Measurements from ENCODE around the gene RBM47. TPM values are rescaled to one million over a fixed set of nuclear protein-coding genes. Genes with fewer than 3 reads are reported as not detected.

The RBM47 gene
- total RNA-seq, 2 donors from 2014 or later: 10.9 to 12.0 TPM

DNA sequence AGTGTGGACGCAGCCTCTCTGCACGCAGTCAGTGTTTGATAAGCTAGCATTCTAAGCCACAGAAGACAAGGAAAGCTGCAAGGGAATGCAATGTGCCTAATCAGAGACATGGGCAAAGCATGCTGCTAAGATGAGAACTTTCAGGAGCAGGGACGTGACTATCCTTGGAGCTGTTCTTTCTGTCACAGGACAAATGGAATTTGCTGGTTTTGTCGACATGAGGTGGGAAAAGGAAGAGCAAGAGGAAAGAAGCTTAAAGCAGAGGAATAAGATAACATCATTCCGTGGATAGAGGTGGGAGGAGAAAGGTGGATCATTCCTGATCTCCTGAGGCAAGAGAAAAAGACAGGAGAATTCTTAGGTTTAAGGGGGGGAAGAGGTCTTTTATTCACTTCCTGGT, 33.7 kb downstream of the RBM47 start:
- Mint-ChIP-seq H3K4me1 (ENCODE audit: low read depth) (no peaks in the 10 kb centered on the region), H3K36me3 (ENCODE audit: insufficient read depth in 2 of 2) (no peaks in the 10 kb centered on the region), H3K9me3 (no peaks in the 10 kb centered on the region), H3K27ac (no peak overlapping the region), H3K27me3 (ENCODE audit: low read depth) (peaks cover 10% of the 10 kb centered on the region), H3K4me3 (no peak overlapping the region)
- DNase-seq (no peak), ATAC-seq (replicated peaks in 1 of 2) (no peak)

DNA sequence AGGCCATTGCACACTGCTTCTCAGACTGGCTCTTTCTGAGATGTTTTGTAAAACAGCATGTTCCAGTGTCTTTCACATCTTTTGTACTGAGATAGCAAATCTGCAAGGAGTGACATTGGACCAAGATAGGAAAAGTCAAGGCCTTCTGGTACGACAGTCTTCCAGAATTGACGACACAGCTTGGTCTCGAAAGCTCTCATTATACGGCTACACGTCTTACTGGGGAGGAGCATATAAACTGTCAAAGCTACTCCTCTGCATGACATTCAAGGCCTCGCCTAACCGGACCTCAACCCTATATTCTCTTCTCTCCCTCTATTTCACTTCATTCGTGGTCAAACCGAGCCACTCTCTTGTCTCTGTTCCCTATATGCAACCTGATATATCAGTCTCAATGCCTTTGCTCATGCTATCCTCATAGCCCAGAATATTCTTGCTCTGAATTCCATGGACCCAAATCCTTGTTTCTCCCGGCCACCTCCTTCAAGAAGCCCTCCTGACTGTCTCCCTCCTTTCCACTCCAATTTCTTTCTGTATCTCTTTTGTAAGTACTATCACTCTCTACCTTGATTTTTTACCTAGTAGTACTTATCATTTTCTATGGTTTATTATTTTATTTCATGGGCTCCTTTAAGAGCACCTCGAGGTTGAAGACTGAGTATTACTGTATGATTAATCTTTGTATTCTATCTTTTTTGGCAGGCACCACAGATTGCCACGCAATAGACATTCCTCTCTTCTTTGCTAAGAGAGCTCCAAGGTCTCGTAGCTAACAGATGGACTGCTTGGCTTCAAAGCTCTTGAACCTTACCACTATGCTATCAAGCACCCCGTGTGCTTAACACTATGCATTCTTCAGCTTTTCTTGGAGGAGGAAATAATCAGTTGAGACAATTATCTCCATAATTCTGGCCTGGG, 35.1 kb downstream of the RBM47 start:
- ATAC-seq (replicated peaks in 1 of 2) (no peak), DNase-seq (no peak)
- no peaks in the 10 kb centered on the region for H3K4me1 Mint-ChIP-seq (ENCODE audit: low read depth)
- no peaks in the 10 kb centered on the region for H3K9me3 Mint-ChIP-seq
- H3K4me3 Mint-ChIP-seq: no peak overlapping the region
- H3K27ac Mint-ChIP-seq: no peak overlapping the region
- no peaks in the 10 kb centered on the region for H3K36me3 Mint-ChIP-seq (ENCODE audit: insufficient read depth in 2 of 2)
- peaks cover 10% of the 10 kb centered on the region for H3K27me3 Mint-ChIP-seq (ENCODE audit: low read depth)

DNA sequence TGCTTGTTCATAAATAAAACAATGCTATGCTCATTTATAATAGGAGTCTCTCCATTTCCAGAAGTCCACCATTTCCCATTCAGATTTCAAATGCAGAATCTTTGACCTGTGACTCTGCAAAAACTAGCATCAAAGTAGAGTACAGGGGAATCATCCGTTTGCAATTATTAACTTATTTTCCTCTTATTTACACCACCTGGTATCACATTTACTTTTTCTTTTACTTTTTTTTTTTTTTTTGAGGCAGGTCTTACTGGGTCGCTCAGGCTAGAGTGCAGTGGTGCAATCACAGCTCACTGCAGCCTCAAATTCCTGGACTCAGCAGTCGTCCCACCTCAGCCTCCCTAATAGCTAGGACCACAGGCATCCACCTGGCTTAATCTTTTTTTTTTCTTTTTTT, 37.6 kb downstream of the RBM47 start:
- DNase-seq (no peak), ATAC-seq (replicated peaks in 1 of 2) (no peak)
- Mint-ChIP-seq H3K4me1 (ENCODE audit: low read depth) (peaks cover 3% of the 10 kb centered on the region), H3K36me3 (ENCODE audit: insufficient read depth in 2 of 2) (peaks cover 0 to 3% of the 10 kb centered on the region in 2 donors), H3K4me3 (no peak overlapping the region), H3K27ac (no peak overlapping the region), H3K27me3 (ENCODE audit: low read depth) (peaks cover 10% of the 10 kb centered on the region), H3K9me3 (no peaks in the 10 kb centered on the region)

DNA sequence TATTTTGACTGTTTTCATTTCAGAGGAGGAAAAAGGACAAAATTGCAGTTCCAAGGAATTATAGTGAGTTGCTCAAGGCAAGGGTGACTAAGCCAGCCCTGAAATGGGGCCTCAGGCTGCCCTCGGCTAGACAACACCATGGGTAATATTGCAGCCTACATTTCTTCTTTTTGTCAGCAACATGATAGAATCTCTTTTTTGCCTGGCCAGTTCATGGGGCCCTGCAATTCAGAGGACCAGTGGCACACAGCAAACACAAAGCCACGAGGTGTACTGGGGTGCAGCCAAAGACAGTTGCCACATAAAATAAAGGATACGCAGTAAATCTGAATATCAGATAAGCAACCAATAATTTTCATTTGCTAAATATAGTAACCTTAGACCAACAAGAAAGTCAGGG, 41.8 kb downstream of the RBM47 start:
- Mint-ChIP-seq H3K36me3 (ENCODE audit: insufficient read depth in 2 of 2) (peaks cover 1 to 3% of the 10 kb centered on the region in 2 donors), H3K27ac (no peak overlapping the region), H3K27me3 (ENCODE audit: low read depth) (no peaks in the 10 kb centered on the region), H3K4me1 (ENCODE audit: low read depth) (peaks cover 15% of the 10 kb centered on the region), H3K9me3 (no peaks in the 10 kb centered on the region), H3K4me3 (no peak overlapping the region)
- DNase-seq: no peak
- no peak for ATAC-seq (replicated peaks in 1 of 2)

DNA sequence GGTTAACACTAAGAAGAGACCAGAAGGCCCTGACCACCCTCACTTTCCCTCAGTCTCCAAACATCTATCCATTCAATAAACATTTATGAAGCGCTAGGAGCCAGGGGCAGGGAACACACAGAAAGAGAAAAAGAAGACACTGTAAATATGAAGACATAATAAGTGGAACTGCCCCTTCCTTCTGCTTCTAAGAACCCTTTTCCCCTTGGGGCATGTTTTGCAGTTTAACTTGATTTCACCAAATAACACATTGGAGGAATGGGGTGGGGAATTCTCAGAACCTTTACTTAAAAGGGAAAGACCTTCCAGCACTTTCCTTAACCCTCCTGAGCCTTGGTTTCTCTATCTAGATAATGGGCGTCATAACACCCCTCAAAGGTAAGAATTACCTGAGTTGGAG, 42.3 kb downstream of the RBM47 start:
- Mint-ChIP-seq H3K4me1 (ENCODE audit: low read depth) (peaks cover 19% of the 10 kb centered on the region), H3K4me3 (no peak overlapping the region), H3K36me3 (ENCODE audit: insufficient read depth in 2 of 2) (peaks cover 3 to 4% of the 10 kb centered on the region in 2 donors), H3K27me3 (ENCODE audit: low read depth) (no peaks in the 10 kb centered on the region), H3K27ac (no peak overlapping the region), H3K9me3 (no peaks in the 10 kb centered on the region)
- ATAC-seq (replicated peaks in 1 of 2) (no peak), DNase-seq (no peak)

DNA sequence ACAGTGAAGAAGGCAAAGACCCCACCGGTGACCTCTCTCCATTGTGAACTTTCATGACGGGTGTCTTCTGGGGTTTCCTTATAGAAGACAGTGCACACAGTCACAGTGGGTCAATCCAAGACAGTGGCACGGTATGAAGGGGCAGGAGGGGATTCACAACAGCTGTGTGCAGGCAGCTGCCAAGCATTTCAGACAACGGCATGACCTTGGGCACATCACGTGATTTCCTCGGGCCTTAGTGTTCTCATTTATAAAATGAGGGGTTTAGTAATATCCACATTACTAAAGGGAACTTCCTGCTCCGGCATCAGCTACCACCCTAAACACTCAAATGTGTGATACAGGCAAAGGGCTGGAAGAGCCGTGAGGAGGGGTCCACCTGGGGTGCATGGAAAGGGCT, 42.9 kb downstream of the RBM47 start:
- Mint-ChIP-seq H3K36me3 (ENCODE audit: insufficient read depth in 2 of 2) (peaks cover 3 to 4% of the 10 kb centered on the region in 2 donors), H3K4me3 (no peak overlapping the region), H3K27ac (no peak overlapping the region), H3K27me3 (ENCODE audit: low read depth) (no peaks in the 10 kb centered on the region), H3K9me3 (no peaks in the 10 kb centered on the region), H3K4me1 (ENCODE audit: low read depth) (peaks cover 26% of the 10 kb centered on the region)
- ATAC-seq (replicated peaks in 1 of 2): no peak
- DNase-seq: no peak

DNA sequence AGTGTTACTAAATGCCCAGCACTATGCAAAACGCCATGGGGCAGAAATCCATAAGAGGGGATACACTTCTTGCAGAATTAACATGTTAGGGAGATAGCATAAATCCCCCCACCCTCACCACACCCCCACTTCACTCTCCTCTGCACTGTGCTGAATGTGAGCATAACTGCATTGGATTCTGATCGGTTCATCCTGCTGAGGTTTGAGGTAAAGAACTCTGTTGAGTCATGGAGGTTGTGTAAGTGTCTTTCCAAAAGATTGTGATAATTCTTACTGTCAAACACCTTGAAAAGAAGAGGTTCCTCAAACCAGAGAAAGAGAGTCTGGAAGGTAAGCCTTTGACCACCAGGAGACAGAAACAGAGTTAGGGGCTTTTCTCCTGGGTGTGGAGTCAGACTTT, 43.6 kb downstream of the RBM47 start:
- H3K27me3 Mint-ChIP-seq (ENCODE audit: low read depth): no peaks in the 10 kb centered on the region
- H3K4me3 Mint-ChIP-seq: no peak overlapping the region
- H3K36me3 Mint-ChIP-seq (ENCODE audit: insufficient read depth in 2 of 2): peaks cover 3 to 4% of the 10 kb centered on the region in 2 donors
- peak in 1 of 2 donors; percentile 30 for ATAC-seq (replicated peaks in 1 of 2)
- no peaks in the 10 kb centered on the region for H3K9me3 Mint-ChIP-seq
- H3K4me1 Mint-ChIP-seq (ENCODE audit: low read depth): peaks cover 33% of the 10 kb centered on the region
- DNase-seq: no peak
- H3K27ac Mint-ChIP-seq: no peak overlapping the region

DNA sequence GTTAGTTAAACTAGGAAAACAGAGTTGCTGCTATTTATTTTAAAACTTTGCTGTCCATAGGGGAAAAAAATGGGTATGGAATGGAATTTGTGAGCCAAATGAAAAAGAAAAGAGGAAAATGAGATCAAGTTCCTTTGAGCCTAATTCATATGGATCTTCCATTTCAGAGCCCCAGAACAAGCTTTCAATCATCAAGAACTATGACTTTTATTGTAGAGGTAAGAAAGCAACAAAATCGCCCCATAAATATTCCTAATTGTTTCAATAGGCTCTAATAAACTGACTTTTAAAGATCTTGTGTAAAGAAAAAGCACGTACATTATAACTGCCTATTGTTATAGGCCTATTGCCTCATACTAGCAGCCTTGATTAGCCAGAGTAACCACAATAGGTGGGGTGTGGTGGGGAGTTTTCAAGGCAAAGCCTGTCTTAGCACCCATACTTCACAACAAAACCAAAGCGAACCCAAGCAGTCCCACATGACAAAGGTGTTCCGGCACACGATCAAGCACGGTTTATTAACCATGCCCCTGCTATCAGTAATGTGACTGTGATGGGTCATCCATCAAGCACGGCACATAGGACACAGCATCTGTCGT, 44.4 kb downstream of the RBM47 start:
- H3K9me3 Mint-ChIP-seq: no peaks in the 10 kb centered on the region
- no peak overlapping the region for H3K27ac Mint-ChIP-seq
- ATAC-seq (replicated peaks in 1 of 2) (no peak), DNase-seq (no peak)
- peaks cover 3 to 4% of the 10 kb centered on the region in 2 donors for H3K36me3 Mint-ChIP-seq (ENCODE audit: insufficient read depth in 2 of 2)
- H3K27me3 Mint-ChIP-seq (ENCODE audit: low read depth): no peaks in the 10 kb centered on the region
- no peak overlapping the region for H3K4me3 Mint-ChIP-seq
- peaks cover 40% of the 10 kb centered on the region for H3K4me1 Mint-ChIP-seq (ENCODE audit: low read depth)

DNA sequence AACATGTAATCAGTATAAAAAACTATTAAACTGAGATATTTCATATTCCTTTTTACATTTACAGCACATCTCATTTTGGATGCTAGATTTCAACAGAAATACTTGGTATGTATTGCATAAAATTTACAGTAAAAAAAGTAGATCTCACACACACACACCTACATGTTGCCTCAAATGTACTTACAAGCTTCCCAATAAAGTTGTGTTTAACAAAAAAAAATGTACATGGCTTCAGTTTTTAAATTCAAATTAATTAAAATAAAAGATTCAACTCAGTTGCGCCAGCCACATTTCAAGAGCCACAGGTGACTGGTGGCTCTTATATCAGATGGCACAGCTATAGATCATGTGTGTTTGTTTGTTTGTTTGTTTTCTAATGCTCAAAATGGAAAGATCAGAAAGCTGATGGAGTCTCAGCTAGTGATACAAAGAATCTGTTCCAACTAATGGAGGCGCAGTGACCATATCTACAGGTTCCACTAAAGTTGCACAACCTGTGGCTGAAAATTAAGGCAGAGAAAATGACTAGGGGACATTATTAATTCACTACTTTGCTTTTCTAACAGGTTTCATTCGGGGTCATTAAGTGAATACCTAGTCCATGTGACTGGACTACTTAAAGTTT, 45.0 kb downstream of the RBM47 start:
- Mint-ChIP-seq H3K4me3 (no peak overlapping the region), H3K4me1 (ENCODE audit: low read depth) (peaks cover 44% of the 10 kb centered on the region), H3K36me3 (ENCODE audit: insufficient read depth in 2 of 2) (peaks cover 3 to 4% of the 10 kb centered on the region in 2 donors), H3K27me3 (ENCODE audit: low read depth) (no peaks in the 10 kb centered on the region), H3K9me3 (no peaks in the 10 kb centered on the region), H3K27ac (no peak overlapping the region)
- no peak for DNase-seq
- no peak for ATAC-seq (replicated peaks in 1 of 2)

DNA sequence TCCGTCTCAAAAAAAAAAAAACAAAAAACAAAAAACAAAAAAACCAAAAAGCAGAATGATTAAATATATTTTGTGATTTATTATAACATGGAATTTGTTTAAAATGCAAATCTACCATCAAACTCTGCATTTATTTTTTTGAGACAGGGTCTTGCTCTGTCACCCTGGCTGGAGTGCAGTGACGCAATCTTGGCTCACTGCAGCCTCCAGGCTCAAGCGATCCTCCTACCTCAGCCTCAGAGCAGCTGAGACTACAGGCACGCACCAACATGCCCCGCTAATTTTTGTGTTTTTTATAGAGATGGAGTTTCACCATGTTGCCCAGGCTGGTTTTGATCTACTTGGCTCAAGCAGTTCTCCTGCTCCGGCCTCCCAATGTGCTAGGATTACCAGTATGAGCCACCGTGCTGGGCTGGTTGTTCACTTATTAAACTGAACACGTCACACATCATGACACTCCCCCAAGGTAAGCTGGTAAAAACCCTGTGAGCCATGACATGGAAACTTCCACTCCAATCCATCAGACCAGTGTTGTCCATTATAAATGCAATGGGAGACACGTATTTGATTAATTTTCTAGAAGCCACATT, 45.7 kb downstream of the RBM47 start:
- Mint-ChIP-seq H3K4me1 (ENCODE audit: low read depth) (peaks cover 44% of the 10 kb centered on the region), H3K36me3 (ENCODE audit: insufficient read depth in 2 of 2) (peaks cover 3 to 4% of the 10 kb centered on the region in 2 donors), H3K4me3 (no peak overlapping the region), H3K9me3 (no peaks in the 10 kb centered on the region), H3K27me3 (ENCODE audit: low read depth) (no peaks in the 10 kb centered on the region), H3K27ac (no peak overlapping the region)
- DNase-seq (no peak), ATAC-seq (replicated peaks in 1 of 2) (no peak)

DNA sequence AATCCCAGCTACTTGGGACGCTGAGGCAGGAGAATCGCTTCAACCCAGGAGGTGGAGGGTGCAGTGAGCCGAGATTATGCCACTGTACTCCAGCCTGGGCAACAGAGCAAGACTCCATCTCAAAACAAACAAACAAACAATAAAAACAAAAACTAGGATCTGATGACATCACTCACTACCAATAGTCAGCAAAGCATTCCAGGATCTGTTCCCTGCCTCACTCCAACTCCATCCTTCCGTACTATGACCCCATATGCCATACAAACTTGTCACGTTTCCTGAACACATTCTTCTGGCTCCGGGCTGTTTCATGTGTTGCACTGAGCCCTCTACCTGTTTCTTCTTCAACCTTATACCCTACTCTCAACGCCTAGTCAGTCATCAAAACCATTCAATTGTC, 47.3 kb downstream of the RBM47 start:
- H3K4me1 Mint-ChIP-seq (ENCODE audit: low read depth): peaks cover 49% of the 10 kb centered on the region
- no peak for ATAC-seq (replicated peaks in 1 of 2)

DNA sequence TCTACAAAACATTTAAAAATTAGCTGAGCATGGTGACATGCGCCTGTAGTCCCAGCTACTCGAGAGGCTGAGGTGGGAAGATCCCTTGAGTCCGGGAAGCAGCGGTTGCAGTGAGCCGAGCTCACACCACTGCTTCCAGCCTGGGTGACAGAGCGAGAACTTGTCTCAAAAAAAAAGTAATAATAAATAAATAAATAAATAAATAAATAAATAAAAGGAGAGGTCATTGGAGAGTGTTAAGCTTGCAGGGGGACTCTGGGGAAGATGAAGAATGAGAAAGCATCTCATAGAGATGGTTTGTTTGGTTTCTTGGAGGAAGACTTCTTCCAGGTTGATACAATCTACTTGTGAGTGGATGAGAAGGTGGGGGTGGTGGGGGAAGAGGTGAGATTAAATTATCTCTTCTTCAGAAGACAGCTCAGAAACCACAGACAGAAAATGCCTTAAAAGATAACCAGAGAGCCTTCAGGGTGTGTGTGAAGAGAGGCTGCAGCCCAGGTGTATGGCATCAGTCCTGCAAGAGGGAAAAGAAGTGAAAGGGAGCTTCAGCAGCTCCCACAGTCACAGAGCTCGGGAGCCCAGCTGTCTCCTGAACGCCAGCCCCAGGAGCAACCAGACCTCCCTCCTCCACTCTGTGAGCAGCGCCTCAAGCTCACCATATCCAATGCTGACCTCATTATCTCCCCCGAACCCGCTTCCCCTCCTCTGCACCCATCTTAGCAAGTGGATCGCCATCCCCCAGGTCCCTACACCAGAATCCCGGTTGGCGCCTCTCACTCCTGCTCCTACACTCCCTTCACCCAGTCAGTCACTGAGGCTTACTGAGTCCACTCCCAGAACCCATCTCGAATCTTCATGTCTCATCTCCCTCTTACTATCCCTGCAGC, 48.2 kb downstream of the RBM47 start:
- Mint-ChIP-seq H3K4me1 (ENCODE audit: low read depth) (peaks cover 51% of the 10 kb centered on the region), H3K9me3 (no peaks in the 10 kb centered on the region), H3K4me3 (peak overlapping the region; percentile 3 to 44), H3K36me3 (ENCODE audit: insufficient read depth in 2 of 2) (peaks cover 0 to 4% of the 10 kb centered on the region in 2 donors), H3K27ac (no peak overlapping the region), H3K27me3 (ENCODE audit: low read depth) (no peaks in the 10 kb centered on the region)
- ATAC-seq (replicated peaks in 1 of 2): peak; percentile 65 to 73
- no peak for DNase-seq

More for the DNA sequence above, 47.3 kb downstream of the RBM47 start:
- no peak overlapping the region for H3K27ac Mint-ChIP-seq
- no peaks in the 10 kb centered on the region for H3K27me3 Mint-ChIP-seq (ENCODE audit: low read depth)
- no peak overlapping the region for H3K4me3 Mint-ChIP-seq
- H3K9me3 Mint-ChIP-seq: no peaks in the 10 kb centered on the region
- H3K36me3 Mint-ChIP-seq (ENCODE audit: insufficient read depth in 2 of 2): peaks cover 0 to 4% of the 10 kb centered on the region in 2 donors
- no peak for DNase-seq

All from activated T-cell treated with anti-CD3 and anti-CD28 coated beads, Interleukin-2, amount 50 U/mL, for 72 hours (primary cell).